SW 1271 (cell line): ENCODE measurements around the gene SPINK1.
"Not testable (repeated sequence)": the region's sequence is repeated elsewhere in the genome, so short reads cannot be mapped to it uniquely, and the experiment has no call there.

Source experiments
- DNase-seq, 2 experiments: peaks; one replicate each; lab custom pipeline; 2025; lab: John Stamatoyannopoulos, UW

Gene SPINK1

GRCh38 chr5:147854894-147855773 is 23.7 kb upstream of the SPINK1 start:
- DNase-seq, result no peak

- DNase-seq, result no peak
Measured at GRCh38 chr5:147854331-147854730, 22.9 kb upstream of the SPINK1 start.

GRCh38 chr5:147853372-147853987 is 22.0 kb upstream of the SPINK1 start:
- no peak for DNase-seq

GRCh38 chr5:147852365-147852764 is 20.9 kb upstream of the SPINK1 start:
- no peak for DNase-seq

- no peak for DNase-seq
Measured at GRCh38 chr5:147851578-147851977, 20.1 kb upstream of the SPINK1 start.

- DNase-seq, result no peak
Measured at GRCh38 chr5:147849226-147849625, 17.8 kb upstream of the SPINK1 start.

GRCh38 chr5:147845618-147846017 is 14.1 kb upstream of the SPINK1 start:
- no peak for DNase-seq

- DNase-seq, result no peak
Measured at GRCh38 chr5:147844846-147845245, 13.4 kb upstream of the SPINK1 start.

GRCh38 chr5:147842869-147843268 is 11.4 kb upstream of the SPINK1 start:
- no peak for DNase-seq

GRCh38 chr5:147836439-147836838 is 5.0 kb upstream of the SPINK1 start:
- no peak for DNase-seq

GRCh38 chr5:147835386-147835798 is 3.9 kb upstream of the SPINK1 start:
- no peak for DNase-seq

- no peak for DNase-seq
Measured at GRCh38 chr5:147832541-147832940, 1.1 kb upstream of the SPINK1 start.

GRCh38 chr5:147830035-147830434 is 1.4 kb downstream of the SPINK1 start:
- no peak for DNase-seq

GRCh38 chr5:147827017-147827416 is 4.5 kb downstream of the SPINK1 start:
- not testable (repeated sequence) for DNase-seq

GRCh38 chr5:147826361-147826760 is 5.1 kb downstream of the SPINK1 start:
- DNase-seq, result no peak

GRCh38 chr5:147822686-147823491 is 8.6 kb downstream of the SPINK1 start:
- DNase-seq, result peak; percentile 7 to 78

- not testable (repeated sequence) for DNase-seq
Measured at GRCh38 chr5:147822222-147822621, 9.2 kb downstream of the SPINK1 start.

- no peak for DNase-seq
Measured at GRCh38 chr5:147821766-147822165, 9.7 kb downstream of the SPINK1 start.

- DNase-seq, result no peak
Measured at GRCh38 chr5:147819261-147819770, 12.2 kb downstream of the SPINK1 start.

GRCh38 chr5:147818290-147818689 is 13.2 kb downstream of the SPINK1 start:
- no peak for DNase-seq

- DNase-seq, result no peak
Measured at GRCh38 chr5:147813696-147814095, 17.8 kb downstream of the SPINK1 start.
